SW 1271 (cell line): Measurements from ENCODE around the gene CLEC19A.
"Not testable (repeated sequence)": the region's sequence is repeated elsewhere in the genome, so short reads cannot be mapped to it uniquely, and the experiment has no call there.

Source experiments
- DNase-seq, 2 experiments: peaks; one replicate each; lab custom pipeline; 2025; lab: John Stamatoyannopoulos, UW

The CLEC19A gene

DNA sequence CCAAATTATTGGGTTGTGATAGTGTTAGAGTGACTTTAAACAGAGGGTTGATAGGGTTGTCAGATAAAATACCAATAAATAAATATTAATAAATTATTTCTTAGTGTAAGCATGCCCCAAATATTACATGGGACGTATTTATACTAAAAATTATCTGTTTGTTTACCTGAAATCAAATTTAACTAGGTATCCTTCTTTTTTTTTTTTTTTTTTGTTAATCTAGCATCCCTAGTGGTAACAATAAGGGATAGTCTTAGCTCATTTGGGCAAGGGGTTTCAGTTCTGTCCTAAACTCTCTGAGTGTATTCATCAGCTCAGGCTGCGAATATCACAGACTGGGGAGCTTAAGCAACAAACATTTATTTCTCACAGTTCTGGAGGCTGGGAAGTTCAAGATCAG lies 1.3 kb downstream of the CLEC19A start:
- DNase-seq, result no peak

DNA sequence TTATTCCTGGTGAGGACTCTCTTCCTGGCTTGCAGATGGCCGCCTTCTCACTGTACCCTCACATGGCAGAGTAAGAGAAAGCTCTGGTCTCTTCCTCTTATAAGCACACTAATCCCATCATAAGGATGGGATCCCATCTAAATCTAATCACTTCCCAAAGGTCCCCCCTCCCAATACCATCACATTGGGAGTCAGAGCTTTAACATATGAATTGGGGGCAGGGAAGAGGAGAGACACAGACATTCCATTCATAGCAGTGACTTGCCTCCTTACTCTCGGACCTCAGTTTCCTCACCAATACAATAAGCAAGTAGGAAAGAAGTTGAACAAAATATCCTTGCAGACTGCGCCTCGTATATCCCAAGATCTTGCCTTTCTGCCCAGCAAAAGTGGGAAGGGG lies 1.7 kb downstream of the CLEC19A start:
- DNase-seq, result no peak

DNA sequence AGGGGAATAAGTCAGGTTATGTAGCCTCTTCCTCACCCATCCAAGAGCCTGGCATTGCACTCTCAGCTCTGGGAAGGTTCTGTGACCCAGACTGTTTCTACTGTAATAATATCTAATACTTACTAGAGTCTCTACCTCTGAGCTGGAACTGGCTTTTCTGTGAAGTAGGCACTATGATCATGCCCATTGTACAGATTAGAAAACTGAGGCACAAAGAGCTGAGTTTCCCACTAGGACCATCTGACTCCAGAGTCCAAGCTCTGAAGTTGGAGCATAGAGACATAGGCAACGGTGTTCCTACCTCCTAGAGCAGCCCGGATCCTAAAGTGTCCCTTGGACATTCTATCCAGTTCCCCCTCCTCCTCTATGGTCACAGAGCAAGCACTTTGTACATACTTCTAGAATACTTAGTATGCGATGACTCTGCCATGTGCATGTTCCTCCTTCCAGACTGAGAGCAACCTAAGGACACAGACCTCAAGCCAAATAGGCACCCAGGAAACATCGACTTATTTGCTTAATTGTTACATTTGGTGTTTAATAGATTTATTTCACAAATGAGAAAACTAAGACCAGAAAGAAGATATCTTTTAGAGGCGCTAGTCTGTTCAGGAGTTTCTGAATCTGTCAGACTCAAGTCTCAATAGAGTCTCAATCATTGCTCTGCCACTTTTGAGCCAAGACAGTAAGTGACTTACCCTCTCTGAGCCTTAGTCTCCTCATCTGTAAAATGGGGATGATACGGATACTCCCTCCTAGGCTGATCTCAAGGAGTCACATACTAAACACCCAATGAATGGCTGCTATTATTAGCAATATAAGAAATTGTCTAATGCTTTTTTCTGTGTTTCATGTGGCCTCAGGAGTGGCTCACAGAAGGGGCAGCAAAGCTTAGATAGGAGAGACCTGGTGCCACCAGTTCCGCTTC lies 3.6 kb downstream of the CLEC19A start:
- no peak for DNase-seq

- DNase-seq, result no peak
Observed at GRCh38 chr16:19289811-19290485, 4.4 kb downstream of the CLEC19A start.

- DNase-seq, result no peak
Observed at GRCh38 chr16:19290860-19291259, 5.3 kb downstream of the CLEC19A start.

DNA sequence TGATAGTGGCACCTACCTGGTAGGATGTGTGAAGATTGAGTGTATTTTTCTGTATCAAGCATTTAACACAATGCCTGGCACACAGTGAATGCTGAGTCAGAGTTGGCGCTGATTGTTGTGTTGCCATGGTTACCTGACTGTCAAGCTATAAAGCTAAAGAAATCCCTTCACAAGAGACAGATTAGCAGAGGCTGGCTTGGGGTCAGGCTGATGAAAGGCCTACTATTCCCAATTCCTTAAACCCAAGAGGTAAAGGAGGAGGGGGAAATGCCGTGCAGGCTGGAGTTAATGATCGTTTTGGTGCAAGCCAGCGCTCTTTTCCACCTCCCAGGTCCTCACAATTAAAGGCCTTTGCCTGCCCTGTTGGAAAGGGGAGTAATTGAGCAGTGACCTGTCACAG lies 5.9 kb downstream of the CLEC19A start:
- no peak for DNase-seq

DNA sequence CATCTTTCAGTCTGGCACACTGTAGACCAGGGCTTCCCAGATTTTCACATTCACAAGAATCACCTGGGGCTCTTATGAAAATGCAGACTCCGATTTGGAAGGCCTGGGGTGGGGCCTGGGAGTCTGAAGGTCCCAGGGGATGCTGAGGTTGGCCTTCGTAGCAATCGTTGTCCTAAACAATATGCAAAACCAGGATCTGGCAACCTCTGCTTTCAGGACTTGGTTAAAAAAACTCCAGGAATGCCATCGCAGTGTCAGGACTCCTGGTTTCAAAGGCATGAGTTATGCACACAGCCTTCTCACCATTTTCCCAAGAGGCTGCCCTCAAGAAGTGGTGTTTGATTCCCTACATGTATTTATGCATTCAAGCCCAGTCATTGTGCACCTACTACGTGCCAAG lies 6.7 kb downstream of the CLEC19A start:
- DNase-seq, result no peak

DNA sequence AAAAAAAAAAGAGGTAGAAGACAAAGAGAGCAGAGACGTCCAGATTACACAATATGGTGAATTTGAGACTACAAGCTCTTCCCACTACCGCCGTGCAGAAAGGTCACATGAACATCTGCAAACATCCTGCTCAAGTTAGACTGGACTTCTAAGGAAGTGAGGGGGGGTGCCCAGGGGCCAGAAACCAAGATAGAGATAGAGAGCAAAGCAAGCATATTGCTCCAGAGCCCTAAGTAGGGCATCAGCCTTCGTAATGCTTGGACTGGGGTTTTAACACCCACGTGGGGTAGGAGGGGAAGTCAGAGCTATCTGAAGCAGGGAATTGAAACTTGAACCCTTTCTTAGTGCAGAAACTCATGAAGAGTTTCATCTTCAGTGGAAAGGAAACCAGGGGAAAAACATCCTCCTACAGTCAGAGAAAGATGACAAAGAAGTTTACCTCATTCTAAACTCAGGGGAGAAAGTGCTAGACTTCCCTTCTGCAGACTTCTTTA lies 8.7 kb downstream of the CLEC19A start:
- no peak for DNase-seq

- no peak for DNase-seq
Observed at GRCh38 chr16:19295393-19295792, 9.9 kb downstream of the CLEC19A start.

GRCh38 chr16:19297454-19297853 lies 11.9 kb downstream of the CLEC19A start:
- DNase-seq, result no peak

- DNase-seq, result no peak
Observed at GRCh38 chr16:19299565-19299964, 14.0 kb downstream of the CLEC19A start.

- no peak for DNase-seq
Observed at GRCh38 chr16:19301931-19302330, 16.4 kb downstream of the CLEC19A start.

DNA sequence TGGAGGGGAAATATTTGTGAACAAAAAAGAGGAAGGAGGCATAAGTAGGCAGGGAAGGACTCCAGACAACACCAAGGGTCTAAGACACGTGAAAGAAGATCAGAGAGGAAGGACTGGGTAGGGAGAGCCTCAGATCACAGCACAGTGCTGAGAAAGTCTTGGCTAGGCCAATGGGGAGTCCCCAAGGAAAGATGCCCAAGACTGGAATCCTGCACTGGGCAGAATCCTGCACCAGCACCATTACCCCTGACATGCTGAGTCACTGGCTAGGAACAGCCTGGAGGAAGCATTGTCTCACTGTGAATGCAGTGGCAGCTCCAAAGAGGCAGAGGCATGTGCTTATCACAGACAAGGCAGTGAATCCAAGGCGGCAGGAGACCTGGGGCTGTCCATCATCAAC lies 19.2 kb downstream of the CLEC19A start:
- DNase-seq, result no peak

- DNase-seq, result no peak
Observed at GRCh38 chr16:19305443-19305842, 19.9 kb downstream of the CLEC19A start.

DNA sequence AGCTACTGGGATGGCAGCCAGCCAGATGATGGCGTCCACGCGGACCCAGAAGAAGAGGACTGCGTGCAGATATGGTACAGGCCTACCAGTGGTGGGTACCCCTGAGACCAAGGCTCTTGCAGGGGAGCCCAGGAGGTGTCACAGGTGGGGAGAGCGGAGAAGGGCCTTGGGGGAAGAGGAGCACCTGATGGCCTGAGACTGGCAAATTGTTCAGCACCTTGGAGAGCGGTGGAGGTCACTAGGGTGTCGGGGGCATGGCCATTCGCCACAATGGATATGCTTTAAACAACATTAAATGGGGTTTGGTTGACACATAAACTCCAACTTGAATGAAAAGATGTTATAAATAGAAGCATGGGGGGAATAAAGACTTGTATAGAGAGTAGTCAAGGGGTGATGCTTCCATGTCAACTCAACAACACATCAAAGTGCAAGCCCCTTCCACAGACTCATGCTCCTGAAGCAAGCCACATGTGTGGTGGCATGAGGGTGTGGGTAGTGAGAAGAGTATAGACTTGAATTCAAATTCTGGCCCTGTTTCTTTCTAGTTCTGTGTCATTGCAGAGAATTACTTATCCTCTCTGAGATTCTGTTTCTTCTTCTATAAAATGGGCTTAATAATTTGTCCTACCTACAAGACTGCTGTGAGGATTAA lies 22.2 kb downstream of the CLEC19A start:
- DNase-seq, result no peak

- DNase-seq, result no peak
Observed at GRCh38 chr16:19308392-19308791, 22.9 kb downstream of the CLEC19A start.

GRCh38 chr16:19309178-19309577 lies 23.6 kb downstream of the CLEC19A start:
- no peak for DNase-seq

DNA sequence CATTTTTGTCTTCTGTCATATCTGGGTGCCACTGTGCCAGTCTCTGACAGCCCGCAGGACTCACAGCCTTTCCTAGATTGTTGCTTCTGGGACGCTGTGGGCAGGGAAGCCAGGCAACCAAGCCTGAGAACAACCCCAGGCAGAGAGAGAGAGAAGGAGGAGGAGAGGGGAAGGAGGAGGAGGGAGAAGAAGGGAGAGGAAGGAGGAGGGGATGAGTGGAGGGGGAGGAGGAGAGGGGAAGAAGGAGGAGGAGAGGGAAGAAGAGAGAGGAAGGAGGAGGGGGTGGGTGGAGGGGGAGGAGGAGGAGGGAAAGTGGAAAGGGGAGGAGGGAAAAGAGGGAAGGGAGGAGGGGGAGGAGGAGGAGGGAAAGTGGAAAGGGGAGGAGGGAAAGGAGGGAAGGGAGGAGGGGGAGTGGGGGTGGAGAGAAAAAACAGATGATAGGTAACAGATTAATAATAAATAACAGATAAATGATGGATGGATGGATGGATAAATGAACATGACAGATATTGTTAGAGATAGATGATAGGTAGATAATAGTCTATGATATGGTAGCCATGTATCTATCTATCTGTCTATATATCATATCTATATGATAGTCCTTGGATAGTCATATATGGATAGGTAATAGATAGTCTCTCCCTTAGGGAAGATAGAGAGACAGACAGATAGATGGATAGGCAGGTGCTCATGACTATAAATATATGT lies 29.3 kb downstream of the CLEC19A start:
- DNase-seq, result no peak

GRCh38 chr16:19315889-19316433 lies 30.4 kb downstream of the CLEC19A start:
- DNase-seq, result no peak

DNA sequence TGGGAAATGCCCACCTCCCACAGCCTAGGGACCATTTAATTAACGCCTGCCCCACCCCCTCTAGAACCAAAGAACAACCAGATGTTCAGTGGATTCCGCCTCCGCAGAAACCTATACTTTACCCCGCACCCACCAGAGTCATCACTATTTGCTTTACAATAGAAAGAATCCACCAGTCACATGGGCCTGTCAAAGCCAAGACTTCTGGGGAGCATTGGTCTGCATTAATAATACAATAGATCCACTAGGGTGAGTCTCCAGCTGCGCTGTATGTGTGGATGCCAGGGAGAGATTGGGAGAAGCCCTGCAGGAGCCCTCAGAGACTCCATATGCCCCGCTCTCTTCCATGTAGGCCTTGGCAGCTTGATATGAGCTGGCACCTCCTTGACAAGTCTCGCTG lies 31.3 kb downstream of the CLEC19A start:
- no peak for DNase-seq

GRCh38 chr16:19321186-19321585 lies 35.7 kb downstream of the CLEC19A start:
- not testable (repeated sequence) for DNase-seq

GRCh38 chr16:19323596-19323995 lies 38.1 kb downstream of the CLEC19A start:
- no peak for DNase-seq
